TTC549 (cell line): ENCODE measurements around the gene MFSD11.
"Not testable (repeated sequence)": the region's sequence is repeated elsewhere in the genome, so short reads cannot be mapped to it uniquely, and the experiment has no call there.

Experiments used
- FAIRE-seq: peaks from 2 replicates; lab custom pipeline; 2012; peaks lifted over from hg19 to GRCh38; lab: Jason Lieb, UNC

The MFSD11 gene

GRCh38 chr17:76709077-76709950 is 28.6 kb upstream of the MFSD11 start:
- FAIRE-seq, result no peak

- not testable (repeated sequence) for FAIRE-seq
Observed at GRCh38 chr17:76709951-76710862, 27.7 kb upstream of the MFSD11 start.

GRCh38 chr17:76710863-76711611 is 26.9 kb upstream of the MFSD11 start, which contains the start of gene MXRA7:
Gene MXRA7 (minus strand): TSS chr17:76710965. CDS start chr17:76710946, 19 bp downstream.
- no peak for FAIRE-seq

- not testable (repeated sequence) for FAIRE-seq
Observed at GRCh38 chr17:76712321-76712720, 25.6 kb upstream of the MFSD11 start.

- no peak for FAIRE-seq
Observed at GRCh38 chr17:76713765-76714164, 24.2 kb upstream of the MFSD11 start.

GRCh38 chr17:76714336-76714735 is 23.6 kb upstream of the MFSD11 start:
- no peak for FAIRE-seq

- no peak for FAIRE-seq
Observed at GRCh38 chr17:76714822-76715495, 23.0 kb upstream of the MFSD11 start.

GRCh38 chr17:76715496-76715830 is 22.5 kb upstream of the MFSD11 start:
- FAIRE-seq, result no peak

- FAIRE-seq, result no peak
Observed at GRCh38 chr17:76716146-76716838, 21.6 kb upstream of the MFSD11 start.

- FAIRE-seq, result no peak
Observed at GRCh38 chr17:76716839-76717215, 21.1 kb upstream of the MFSD11 start.

GRCh38 chr17:76718516-76718915 is 19.4 kb upstream of the MFSD11 start:
- no peak for FAIRE-seq

- no peak for FAIRE-seq
Observed at GRCh38 chr17:76720211-76720610, 17.7 kb upstream of the MFSD11 start.

GRCh38 chr17:76720941-76721340 is 17.0 kb upstream of the MFSD11 start:
- FAIRE-seq, result no peak

GRCh38 chr17:76721463-76721862 is 16.5 kb upstream of the MFSD11 start:
- no peak for FAIRE-seq

GRCh38 chr17:76722279-76722678 is 15.6 kb upstream of the MFSD11 start:
- no peak for FAIRE-seq

- FAIRE-seq, result not testable (repeated sequence)
Observed at GRCh38 chr17:76722977-76723376, 14.9 kb upstream of the MFSD11 start.

GRCh38 chr17:76723812-76724211 is 14.1 kb upstream of the MFSD11 start:
- FAIRE-seq, result no peak

- no peak for FAIRE-seq
Observed at GRCh38 chr17:76725580-76726230, 12.2 kb upstream of the MFSD11 start.

- no peak for FAIRE-seq
Observed at GRCh38 chr17:76726231-76726775, 11.6 kb upstream of the MFSD11 start, which contains the start of gene JMJD6. Gene JMJD6 (minus strand): TSS chr17:76726606. CDS start chr17:76726475, 131 bp downstream.
